IPS DF 4.7 (cell line): ENCODE results near the gene SOD2.
"Not testable (repeated sequence)": the region's sequence is repeated elsewhere in the genome, so short reads cannot be mapped to it uniquely, and the experiment has no call there.

ENCODE experiments used
- DNase-seq: peaks from one replicate; pipeline ENCODE4 v3.0.0-alpha.2; 2013; ENCODE audit warnings: low spot score; ENCODE audit errors: extremely low read depth

Gene SOD2

DNA sequence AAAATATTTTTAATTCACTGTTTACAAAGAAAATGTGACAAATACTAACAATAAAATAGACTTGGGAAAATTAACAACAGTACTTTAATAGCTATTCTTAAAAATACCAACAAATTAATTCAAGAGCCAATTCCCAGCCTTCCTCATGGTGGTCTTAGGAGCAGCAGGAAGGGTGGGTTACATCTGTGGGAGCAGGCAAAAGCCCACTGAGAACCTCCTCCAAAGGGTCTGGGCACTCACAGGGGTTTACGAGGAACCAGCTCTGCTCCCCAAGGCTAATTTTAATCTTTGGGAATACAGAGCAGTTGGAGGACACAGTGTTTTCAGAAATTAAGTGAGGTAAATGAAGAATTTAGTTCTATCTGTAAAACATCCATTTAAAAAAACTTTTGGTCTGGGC lies 10.2 kb downstream of the SOD2 start:
- no peak for DNase-seq

DNA sequence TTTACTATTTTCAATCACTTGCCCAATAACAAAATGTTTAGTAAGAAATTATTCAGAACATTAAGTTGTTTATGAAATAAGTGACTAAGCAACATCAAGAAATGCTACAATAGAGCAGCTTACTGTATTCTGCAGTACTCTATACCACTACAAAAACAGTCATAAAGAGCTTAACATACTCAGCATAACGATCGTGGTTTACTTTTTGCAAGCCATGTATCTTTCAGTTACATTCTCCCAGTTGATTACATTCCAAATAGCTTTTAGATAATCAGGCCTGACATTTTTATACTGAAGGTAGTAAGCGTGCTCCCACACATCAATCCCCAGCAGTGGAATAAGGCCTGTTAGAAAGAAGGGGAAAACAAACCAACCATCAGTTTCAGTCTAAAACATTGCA lies 10.7 kb downstream of the SOD2 start:
- no peak for DNase-seq

DNA sequence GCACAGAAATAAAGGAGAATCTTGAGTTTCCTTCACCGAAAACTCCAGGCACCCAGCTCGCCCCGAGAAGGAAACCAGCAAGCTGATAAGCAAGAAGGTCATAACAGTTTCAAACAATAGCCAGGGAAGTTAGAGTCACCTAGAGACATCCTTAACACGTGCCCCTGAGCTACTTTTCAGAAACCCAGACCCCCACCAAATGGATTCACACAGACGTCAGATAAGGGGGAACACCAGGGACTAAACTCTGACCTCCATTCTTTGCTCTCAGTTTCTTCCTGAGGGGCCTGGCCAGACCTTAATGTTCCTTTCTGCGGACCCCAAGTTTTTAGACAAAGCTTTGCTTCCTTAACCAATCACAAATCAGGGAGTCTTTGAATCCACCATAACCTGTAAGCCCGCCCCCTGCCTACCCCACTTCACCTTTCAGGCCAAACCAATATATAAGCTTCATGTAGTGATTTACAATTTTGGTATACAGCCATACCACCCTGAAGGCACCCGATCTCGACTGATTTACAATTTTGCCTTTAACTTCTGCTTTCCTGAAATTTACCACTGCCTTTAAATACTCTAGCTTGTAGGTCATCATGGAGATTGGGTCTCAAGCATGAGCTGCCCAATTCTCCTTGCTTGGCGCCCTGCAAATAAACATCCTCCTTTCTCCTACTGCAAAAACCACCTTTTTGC lies 11.7 kb downstream of the SOD2 start:
- DNase-seq: no peak

DNA sequence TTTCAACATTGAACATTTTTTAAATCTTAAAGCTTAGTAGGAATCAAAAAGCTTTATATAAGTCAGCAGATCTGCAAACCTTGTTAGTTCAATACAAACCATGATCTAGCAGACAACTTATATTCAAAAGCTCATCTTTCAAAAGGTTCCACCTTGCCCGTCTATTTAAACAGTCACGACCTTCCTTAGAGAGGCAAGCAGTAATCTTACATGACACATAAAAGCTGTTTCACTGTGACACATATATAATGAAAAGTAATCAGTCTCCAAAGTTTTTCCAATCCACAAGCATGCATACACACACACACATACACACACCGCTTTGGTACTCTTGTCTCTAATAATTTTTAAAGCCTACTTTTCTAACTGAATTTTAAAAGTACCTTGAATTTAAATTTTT lies 12.9 kb downstream of the SOD2 start:
- no peak for DNase-seq

DNA sequence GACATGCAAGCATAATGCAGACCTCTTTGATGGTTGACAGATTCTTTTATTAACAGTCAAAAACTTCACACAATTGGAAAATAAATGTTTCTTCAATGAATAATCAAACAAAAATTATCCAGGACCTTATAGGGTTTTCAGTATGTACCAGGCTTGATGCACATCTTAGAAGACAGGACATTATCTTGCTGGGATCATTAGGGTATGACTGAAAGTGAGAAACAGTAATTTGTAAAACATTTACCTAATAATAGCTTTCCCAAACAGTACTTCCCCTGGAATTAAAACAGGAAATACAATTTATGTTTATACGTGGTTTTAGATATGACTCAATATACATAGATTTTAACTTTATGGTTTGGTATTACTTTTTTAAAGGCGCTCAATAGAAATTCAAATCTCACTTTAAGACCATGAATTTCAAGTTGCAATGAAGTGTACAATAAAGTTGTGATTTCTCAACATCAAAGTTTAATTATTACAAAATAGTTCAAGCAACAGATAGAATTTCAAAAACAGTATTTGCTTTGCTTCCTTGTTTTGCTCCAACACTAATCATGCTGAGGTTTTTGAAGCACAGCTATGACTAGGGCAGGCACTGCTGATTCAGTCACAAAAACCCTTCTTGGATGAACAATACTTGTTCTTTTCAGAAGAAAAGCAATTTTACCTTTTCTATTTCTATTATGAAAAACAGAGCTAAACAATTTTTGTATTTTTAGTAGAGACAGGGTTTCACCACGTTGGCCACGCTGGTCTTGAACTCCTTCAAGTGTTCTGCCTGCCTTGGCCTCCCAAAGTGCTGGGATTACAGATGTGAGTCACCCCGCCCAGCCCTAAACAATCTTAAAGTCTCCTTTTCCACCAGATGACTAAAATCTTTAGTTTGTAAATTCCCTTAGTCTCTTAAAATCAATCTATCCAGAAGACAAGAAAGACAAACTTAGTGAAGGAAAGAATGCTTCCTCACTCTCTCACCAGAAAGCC lies 13.7 kb downstream of the SOD2 start:
- DNase-seq: no peak

DNA sequence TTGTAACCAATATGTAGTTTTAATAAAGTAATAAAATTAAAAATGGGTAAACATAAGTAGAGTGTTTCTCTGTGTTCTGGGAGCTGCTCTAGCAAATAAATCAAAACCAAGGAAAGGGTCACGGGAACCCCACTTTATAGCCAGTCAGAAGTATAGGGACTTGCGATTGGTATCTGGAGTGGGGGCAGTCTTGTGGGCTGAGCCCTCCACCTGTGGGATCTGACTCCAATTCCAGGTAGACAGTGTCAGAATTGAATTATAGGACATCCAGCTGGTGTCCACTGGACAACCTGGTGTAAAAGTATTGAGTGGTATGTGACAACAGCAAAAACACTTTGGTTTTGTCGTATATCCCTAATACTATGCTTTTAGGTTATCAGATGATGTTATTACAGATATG lies 14.5 kb downstream of the SOD2 start:
- no peak for DNase-seq

DNA sequence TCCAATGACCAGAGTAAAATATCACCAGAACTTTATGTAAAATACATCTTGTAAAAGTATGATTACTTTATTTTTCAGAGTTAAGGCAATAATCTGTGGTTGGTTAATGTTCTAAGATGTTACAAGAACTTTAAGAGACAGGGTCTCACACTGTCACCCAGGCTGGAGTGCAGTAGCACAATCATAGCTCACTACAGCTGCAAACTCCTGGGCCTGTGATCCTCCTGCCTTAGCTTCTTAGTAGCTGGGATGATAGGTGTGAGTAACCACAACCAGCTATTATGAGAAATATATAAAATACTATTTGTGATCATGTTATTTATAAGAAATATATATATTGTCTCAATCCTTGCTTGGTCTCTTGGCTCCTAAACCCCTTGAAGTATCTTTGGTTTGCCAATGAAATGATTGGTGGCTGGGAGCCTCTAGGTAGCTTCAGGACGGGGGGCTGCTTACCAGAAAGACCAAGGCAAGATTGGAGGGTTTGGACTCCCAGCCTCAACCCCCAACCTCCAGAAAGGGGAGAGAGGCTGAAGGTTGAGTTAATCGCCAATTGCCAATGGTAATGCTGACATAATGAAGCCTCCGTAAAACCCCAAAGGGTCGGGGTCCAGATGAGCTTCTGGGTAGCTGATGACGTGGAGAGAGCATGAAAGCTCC lies 15.4 kb downstream of the SOD2 start:
- DNase-seq: no peak

DNA sequence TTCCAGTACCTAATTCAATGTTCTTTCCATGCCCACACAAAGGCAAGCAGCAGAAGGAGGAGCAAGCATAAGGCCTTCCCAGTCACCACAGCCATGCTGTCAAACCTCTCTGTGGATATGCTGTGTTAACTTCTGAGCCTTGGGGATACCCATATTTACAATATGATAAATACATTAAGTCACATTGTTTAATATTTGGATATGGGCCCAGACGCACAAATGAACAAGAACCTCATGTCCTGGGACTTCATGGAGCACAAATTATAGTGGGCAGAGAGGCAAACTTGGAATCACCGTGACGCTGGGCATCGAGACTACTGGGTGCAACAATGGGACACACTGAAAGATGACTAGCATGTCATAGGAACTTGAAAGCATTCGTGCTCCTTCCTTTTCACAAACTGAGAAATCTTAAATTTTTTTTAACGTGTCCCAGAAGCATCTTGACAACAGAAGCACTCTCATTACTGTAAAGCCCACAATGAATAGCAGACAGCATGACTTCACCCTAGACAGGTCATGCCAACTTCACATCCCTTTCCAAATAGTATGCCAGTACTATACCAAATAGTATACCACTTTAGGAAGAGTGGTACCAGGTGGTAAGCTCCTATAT lies 16.0 kb downstream of the SOD2 start:
- no peak for DNase-seq

DNA sequence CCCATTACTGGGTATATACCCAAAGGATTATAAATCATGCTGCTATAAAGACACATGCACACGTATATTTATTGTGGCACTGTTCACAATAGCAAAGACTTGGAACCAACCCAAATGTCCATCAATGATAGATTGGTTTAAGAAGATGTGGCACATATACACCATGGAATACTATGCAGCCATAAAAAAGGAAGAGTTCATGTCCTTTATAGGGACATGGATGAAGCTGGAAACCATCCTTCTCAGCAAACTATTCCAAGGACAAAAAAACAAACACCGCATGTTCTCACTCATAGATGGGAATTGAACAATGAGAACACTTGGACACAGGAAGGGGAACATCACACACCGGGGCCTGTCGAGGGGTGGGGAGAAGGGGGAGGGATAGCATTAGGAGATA lies 16.8 kb downstream of the SOD2 start:
- DNase-seq: not testable (repeated sequence)

DNA sequence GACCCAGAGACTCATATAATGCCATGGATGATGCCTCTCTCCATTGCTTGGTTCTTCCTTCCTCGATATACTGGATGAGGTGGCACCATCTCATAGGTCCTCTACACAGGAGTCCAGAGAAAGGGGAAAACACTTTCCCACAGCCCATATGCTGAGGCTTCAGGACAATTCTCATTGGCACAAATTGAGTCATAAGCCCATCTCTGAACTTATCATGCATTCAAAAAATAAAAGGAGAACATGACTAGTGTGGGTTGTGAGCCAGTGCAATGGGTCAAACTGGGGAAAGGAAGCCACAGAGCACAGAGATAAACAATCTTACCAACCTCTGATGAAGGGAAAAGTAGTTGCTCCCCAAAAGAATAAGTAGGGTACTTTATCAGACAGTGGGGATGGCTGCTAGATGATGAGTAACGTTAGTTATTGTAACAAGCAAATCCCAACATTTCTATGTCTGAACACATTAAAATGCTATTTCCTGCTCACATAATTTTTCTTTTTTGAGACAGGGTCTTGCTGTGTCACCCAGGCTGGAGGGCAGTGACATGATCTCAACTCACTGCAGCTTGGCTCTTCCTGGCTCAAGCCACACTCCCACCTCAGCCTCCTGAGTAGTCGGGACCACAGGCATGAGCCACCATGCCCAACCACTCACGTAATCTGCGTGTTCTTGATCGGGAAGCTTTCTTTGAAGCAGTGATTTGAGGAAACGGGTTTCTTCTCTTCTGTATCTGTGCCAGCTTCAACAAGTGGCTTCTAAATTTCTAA lies 27.0 kb downstream of the SOD2 start:
- no peak for DNase-seq

DNA sequence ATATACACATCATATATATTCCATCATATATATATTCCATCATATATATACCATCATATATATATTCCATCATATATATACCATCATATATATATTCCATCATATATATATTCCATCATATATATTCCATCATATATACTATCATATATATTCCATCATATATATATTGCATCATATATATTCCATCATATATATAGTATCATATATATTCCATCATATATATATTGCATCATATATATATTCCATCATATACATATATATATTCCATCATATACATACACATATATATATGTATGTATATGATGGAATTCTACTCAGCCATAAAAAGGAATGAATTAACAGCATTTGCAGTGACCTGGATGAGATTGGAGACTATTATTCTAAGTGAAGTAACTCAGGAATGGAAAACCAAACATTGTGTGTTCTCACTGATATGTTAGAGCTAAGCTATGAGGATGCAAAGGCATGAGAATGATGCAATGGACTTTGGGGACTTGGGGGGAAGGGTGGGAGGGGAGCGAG lies 29.6 kb downstream of the SOD2 start:
- not testable (repeated sequence) for DNase-seq

DNA sequence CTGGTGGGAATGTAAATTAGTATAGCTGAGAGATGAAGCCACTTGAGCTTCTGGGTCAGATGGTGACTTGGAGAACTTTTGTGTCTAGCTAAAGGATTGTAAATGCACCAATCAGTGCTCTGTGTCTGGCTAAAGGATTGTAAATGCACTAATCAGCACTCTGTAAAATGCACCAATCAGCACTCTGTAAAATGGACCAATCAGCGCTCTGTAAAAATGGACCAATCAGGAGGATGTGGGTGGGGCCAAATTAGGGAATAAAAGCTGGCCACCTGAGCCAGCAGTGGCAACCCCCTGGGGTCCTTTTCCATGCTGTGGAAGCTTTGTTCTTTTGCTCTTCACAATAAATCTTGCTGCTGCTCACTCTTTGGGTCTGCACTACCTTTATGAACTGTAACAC lies 31.1 kb downstream of the SOD2 start:
- DNase-seq: not testable (repeated sequence)

DNA sequence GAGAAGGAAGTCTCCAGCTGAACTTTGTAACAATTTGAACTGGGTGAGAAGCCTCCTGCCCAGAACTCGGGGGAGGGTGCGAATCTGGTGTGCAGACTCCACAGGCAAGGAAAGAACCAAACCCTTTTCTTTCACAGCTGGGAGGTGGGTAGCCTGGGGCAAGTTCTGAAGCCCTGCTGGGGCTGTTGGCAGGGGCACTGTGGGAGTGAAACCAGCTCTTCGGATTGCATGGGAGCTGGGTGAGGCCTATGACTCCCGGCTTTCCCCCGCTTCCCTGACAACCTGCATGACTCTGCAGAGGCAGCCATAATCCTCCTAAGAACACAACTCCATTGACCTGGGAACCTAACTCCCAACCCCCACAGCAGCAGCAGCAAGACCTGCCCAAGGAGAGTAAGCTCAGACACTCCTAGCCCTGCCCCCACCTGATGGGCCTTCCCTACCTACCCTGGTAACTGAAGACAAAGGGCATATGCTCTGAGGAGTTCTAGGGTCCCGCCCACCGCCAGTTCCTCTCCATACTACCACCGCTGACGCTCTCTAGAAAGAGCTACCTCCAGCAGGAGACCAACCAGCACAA lies 37.5 kb downstream of the SOD2 start:
- no peak for DNase-seq

DNA sequence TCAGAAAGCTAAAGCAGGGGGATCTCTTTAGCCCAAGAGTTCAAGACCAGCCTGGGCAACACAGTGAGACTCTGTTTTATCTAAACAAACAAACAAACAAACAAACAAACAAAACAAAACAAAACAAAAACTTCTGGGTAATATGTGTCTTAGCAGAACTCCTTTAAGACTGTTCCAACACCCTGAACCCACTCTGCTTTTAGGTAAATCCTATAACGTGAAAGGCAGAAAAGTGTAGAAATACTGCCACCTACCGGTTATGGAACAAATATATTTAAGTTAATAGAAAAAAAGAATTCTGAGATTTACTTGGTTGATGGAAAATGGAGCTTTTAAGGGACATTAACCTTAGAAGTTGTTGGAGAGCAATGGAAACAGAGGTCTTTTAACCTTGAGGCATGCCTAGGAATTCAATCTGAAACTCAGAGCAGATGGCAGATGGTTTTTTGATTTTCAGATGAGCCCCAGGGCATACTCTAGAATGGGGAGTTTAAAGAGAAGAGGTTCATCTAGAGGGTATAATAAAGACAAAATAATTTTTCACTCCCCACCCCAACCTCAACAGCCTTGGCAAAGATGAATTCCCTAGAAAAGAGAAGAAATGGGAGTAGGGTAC lies 38.5 kb downstream of the SOD2 start:
- DNase-seq: no peak

DNA sequence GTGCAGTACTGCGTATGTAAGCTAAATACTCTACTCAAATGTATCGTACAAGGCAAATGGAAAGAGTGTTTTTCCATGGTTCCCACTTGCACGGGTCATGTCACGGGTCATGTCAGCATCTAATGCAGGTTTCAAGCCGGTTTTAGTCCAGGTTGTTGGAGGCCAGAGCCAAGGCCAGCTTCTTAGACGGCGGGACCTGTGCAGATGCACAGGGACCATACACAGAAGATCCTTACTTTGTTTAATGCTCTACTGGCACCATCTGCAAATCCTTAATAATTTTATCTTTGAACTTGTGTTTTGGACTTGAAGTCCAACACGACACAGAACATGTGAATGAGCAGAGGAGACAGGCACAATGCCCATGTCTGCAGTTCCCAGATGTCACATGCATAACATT lies 42.7 kb downstream of the SOD2 start:
- no peak for DNase-seq

DNA sequence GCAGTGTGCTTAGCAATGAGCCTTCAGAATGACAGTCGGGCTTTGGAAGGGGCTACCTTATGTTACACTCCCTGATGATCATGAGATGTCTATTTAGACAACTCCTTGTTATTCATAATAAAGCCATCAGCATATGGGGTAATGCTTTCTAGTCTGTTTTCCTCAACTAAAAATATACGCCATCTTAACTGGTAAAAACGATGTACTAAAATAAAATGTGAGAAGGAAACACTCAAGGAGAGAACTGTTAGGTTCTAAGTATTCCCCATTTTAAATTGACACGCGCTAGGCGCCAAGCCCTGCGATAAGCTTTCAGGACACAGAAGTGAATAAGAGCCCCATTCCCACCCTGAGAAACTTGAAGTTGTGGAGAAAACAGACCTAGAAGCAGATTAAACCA lies 43.6 kb downstream of the SOD2 start:
- no peak for DNase-seq

DNA sequence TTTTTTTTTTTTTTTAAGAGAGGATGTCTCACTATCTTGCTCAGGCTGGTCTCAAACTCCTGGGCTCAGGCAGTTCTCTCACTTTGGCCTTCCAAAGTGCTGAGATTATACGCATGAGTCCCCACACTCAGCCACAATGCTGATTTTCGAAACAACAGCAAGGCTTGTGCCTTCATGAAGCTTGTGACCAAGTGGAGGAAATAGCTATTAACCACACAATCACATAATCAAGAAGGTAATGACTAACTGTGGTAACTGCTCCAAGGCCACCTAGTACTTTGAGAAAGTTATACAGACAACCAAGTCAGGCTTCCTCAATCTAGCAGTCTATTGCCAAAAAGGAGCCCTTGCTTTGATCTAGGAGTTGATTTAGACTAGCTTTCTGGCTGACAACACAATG lies 46.3 kb downstream of the SOD2 start:
- DNase-seq: no peak

DNA sequence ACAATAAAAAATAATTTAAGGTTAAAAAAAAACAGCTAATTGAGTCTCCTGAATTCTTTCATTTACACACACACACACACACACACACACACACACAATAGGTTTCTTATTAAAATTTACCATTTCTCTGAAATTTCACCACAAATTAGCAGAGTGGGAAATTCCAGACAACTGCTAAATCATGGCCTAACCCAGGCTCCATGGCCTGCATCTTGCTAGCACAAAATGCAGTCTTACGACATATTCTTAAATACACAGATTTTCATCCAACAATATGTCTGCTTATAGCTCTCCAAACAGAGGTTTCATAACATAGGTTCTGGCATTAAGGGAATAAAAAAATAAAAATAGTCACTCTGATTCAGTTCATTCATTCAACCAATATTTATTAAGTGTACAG lies 46.9 kb downstream of the SOD2 start:
- DNase-seq: no peak

DNA sequence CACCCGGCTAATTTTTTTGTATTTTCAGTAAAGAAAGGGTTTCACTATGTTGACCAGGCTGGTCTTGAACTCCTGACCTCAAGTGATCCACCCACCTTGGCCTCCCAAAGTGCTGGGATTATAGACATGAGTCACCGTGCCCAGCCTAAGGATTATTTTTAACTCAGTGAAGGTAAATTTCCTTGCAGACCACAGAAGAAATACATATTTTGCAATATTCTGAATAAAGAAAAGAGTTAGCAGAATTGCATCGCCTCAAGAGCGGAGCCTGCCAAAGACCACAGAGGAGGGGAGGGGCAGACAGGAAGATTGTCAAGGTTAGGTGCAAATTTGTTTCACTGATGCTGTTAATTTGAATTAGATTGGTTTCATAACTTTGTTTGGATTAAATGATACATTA lies 47.4 kb downstream of the SOD2 start:
- no peak for DNase-seq
